Fibroblast of skin of right biceps (primary cell): ENCODE measurements around the gene KDM4B.

ENCODE experiments used
- DNase-seq: peaks from one replicate; pipeline ENCODE4 v3.0.0-alpha.2; 2013

The KDM4B gene

GRCh38 chr19:5016781-5017180, 47.9 kb downstream of the KDM4B start:
- no peak for DNase-seq

GRCh38 chr19:5017235-5017634, 48.3 kb downstream of the KDM4B start:
- peak; percentile 13 for DNase-seq

- peak; percentile 66 for DNase-seq
These were observed 49.5 kb downstream of the KDM4B start for GRCh38 chr19:5018224-5019015.

GRCh38 chr19:5020368-5020767, 51.5 kb downstream of the KDM4B start:
- DNase-seq = no peak

- no peak for DNase-seq
These were observed 52.1 kb downstream of the KDM4B start for GRCh38 chr19:5021046-5021445.

- DNase-seq = no peak
These were observed 53.4 kb downstream of the KDM4B start for GRCh38 chr19:5022066-5022860.

- no peak for DNase-seq
These were observed 54.2 kb downstream of the KDM4B start for GRCh38 chr19:5023128-5023571.

- DNase-seq = no peak
These were observed 55.4 kb downstream of the KDM4B start for GRCh38 chr19:5024282-5024681.

GRCh38 chr19:5025027-5025426, 56.1 kb downstream of the KDM4B start:
- no peak for DNase-seq

GRCh38 chr19:5026706-5027273, 57.9 kb downstream of the KDM4B start:
- no peak for DNase-seq

- no peak for DNase-seq
These were observed 59.4 kb downstream of the KDM4B start for GRCh38 chr19:5028229-5028886.

- DNase-seq = peak; percentile 56
These were observed 60.7 kb downstream of the KDM4B start for GRCh38 chr19:5029596-5029995.

- DNase-seq = no peak
These were observed 61.4 kb downstream of the KDM4B start for GRCh38 chr19:5030136-5030820.

- DNase-seq = no peak
These were observed 61.9 kb downstream of the KDM4B start for GRCh38 chr19:5030822-5031221.

- DNase-seq = peak; percentile 70
These were observed 62.6 kb downstream of the KDM4B start for GRCh38 chr19:5031231-5032100.

GRCh38 chr19:5032101-5032967, 63.4 kb downstream of the KDM4B start:
- DNase-seq = no peak

GRCh38 chr19:5035105-5035761, 66.3 kb downstream of the KDM4B start:
- DNase-seq = no peak

- DNase-seq = no peak
These were observed 67.1 kb downstream of the KDM4B start for GRCh38 chr19:5035793-5036697.
